HFF-Myc (cell line): ENCODE data around the gene MPEG1.

Experiments
- DNase-seq: peaks from one replicate; pipeline ENCODE4 v3.0.0-alpha.2; 2011; ENCODE audit warnings: low read depth; ENCODE audit errors: extremely low read depth
- H3K4me3 ChIP-seq: replicated peaks from 2 replicates; pipeline ENCODE4 v1.5.1; 2011; ENCODE audit warnings: low read depth, mild to moderate bottlenecking, control low read depth, low read length
- TF ChIP-seq, protein P1 (sequence below): IDR thresholded peaks from 2 replicates; pipeline ENCODE4 v1.5.1; 2012; ENCODE audit warnings: mild to moderate bottlenecking, low read depth, low read length, control low read depth; ENCODE audit errors: missing control alignments

Gene MPEG1

DNA sequence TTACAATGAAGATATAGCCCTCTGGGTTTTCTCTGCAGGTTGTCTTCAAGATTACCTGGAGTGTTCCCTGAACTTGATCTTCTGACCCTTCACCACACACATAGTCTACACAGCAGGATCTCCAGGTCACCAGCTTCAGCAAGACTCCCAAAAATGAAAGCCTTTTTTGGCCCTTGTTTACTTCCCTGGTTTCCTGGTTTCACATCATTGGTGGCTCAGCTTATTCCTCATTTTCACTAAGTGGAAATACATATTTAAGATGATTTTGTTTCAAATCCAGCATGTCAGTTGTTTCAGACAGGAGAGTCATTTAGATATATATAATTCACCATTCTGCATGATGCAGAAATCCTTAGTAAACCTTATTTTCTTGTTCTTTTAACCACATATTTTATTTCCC, 41.6 kb upstream of the MPEG1 start:
- TF ChIP-seq, protein P1, sequence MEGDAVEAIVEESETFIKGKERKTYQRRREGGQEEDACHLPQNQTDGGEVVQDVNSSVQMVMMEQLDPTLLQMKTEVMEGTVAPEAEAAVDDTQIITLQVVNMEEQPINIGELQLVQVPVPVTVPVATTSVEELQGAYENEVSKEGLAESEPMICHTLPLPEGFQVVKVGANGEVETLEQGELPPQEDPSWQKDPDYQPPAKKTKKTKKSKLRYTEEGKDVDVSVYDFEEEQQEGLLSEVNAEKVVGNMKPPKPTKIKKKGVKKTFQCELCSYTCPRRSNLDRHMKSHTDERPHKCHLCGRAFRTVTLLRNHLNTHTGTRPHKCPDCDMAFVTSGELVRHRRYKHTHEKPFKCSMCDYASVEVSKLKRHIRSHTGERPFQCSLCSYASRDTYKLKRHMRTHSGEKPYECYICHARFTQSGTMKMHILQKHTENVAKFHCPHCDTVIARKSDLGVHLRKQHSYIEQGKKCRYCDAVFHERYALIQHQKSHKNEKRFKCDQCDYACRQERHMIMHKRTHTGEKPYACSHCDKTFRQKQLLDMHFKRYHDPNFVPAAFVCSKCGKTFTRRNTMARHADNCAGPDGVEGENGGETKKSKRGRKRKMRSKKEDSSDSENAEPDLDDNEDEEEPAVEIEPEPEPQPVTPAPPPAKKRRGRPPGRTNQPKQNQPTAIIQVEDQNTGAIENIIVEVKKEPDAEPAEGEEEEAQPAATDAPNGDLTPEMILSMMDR = no peak
- DNase-seq = no peak
- H3K4me3 ChIP-seq = no peak overlapping the region

DNA sequence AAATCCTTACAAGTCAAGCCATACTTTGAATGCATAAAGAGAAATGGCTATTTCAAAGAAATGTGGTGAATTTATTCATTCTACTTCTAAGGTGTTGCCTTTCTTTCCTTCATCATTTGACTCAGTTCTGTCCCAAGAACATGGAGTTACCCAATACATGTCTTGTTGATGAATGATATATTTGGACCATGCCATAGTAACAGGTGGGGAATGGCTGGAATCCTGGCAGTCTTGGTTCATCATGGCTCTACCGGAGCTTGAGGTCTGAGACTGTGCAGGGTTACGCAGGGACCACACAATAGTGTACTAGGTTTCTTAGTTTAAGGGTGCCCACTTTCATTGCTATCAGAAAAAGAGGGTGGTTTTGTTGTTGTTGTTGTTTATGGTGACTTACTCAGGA, 40.3 kb upstream of the MPEG1 start:
- DNase-seq = no peak
- TF ChIP-seq, protein P1 = no peak
- no peak overlapping the region for H3K4me3 ChIP-seq

DNA sequence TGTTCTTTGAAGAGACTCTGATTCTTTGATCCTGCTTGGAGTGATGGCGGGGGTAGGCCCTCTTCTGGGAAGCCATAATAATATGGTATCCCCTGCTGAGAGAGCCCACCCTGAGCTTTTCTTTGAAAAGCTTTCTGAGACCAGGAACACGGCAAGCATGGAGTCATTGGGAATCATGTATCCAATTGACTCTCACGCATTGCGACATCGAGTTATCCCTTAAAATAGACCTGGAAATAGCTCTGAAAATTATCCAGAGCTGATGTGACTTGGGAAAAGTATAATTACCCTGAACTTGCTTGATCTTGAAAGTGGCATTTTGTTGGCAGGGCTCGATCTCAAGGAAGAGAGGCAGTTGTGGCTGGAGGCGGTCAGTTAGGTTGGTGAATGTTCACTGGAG, 36.8 kb upstream of the MPEG1 start:
- DNase-seq = no peak
- TF ChIP-seq, protein P1 = no peak
- H3K4me3 ChIP-seq = no peak overlapping the region

DNA sequence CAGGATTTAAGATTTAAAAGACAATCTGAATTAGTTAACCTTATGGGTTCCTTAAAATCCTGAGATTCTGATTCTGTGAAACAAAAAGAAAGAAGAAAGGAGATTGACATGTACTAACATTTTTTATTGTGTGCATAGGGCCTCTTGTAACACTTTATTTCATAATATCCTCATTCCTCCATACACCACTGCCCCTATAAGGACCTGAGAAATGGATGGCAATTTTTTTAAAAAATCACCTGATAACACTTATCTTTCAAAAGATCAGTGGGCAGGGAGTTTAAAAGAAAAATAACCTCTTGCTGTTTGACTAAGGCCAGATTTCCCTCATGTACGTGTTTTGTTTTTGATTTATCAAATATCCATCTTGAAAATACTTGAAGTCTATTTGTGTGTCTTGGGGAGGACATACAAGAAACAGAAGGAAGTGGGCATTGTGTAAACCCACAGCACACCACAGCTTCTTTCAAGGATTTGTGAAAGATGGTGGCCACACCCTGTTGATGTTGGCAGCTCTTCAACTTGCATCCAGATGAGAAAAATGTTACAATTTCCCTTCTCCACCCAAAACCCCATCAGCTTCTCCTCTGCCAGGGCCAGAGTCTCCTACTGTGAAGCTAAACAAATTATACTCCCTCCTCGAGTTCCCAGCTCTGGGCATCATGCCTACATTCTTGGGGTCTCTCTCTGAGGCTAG, 35.0 kb upstream of the MPEG1 start:
- no peak for DNase-seq
- TF ChIP-seq, protein P1 = no peak

GRCh38 chr11:59243633-59244032, 30.9 kb upstream of the MPEG1 start:
- TF ChIP-seq, protein P1 = no peak
- DNase-seq = no peak
- H3K4me3 ChIP-seq = no peak overlapping the region

More for the DNA sequence above, 35.0 kb upstream of the MPEG1 start:
- no peak overlapping the region for H3K4me3 ChIP-seq

GRCh38 chr11:59240322-59240721, 27.6 kb upstream of the MPEG1 start:
- H3K4me3 ChIP-seq = no peak overlapping the region
- TF ChIP-seq, protein P1 = no peak
- DNase-seq = no peak

GRCh38 chr11:59226396-59226795, 13.7 kb upstream of the MPEG1 start:
- TF ChIP-seq, protein P1 = no peak

More at GRCh38 chr11:59226396-59226795, 13.7 kb upstream of the MPEG1 start:
- no peak overlapping the region for H3K4me3 ChIP-seq
- DNase-seq = no peak
